Activated T-cell treated with anti-CD3 and anti-CD28 coated beads, Interleukin-2, amount 50 U/mL, for 1 hour (primary cell): ENCODE data around the gene SCUBE1.

ENCODE experiments used
- DNase-seq: peaks from one replicate; pipeline ENCODE4 v3.0.0-alpha.2; 2020

Gene SCUBE1

GRCh38 chr22:43187171-43188099 is 155.7 kb downstream of the SCUBE1 start:
- DNase-seq = peak; percentile 97

DNA sequence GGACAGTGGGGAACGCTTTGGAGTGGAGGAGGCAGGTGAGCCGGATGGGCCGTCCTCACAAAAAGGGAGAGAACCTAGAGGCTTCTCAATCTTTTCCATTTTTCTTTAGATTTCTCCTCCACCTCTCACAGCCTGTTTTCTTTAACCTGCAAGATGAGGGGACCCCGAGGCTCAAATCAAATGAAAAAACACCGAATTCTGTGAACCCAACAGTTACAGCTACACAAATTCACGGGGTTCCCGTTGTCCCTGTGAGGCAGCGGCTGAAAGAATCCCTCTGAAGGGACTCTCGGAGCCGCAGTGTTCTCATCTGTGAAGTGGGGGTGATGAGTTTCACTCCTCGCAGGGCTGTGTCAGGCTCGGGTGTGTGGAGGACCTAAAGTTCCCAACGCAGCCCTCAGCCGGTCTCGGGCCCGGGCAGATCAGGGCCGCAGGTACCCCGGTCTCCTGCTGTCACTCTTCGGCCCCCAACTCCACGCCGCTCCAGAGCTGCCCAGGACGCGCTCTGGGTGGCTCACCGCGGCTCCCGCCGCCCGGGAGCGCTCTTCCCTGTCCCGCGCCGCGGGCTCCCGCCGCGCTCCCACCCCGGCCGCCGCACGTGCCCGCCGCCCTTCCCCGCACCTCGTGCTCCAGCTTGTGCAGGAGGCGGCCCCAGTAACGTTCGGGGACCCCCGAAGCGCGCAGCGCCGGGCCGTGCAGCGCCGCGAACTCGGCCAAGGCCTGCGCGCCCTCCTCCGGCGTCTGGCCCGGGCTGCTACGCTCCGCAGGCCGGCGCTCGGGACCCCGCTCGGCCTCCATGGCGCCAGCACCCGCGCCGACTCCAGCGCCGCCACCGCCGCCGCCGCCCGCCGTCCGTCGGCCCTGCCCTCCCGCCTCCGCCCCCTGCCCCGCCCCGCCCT is 156.7 kb downstream of the SCUBE1 start, which contains the start of gene TTLL12:
Gene TTLL12 (minus strand): TSS at position 863 of the 899 bp plus-strand sequence. CDS start 65 bp downstream, at position 798.
- DNase-seq = peak; percentile 73

- no peak for DNase-seq
These were observed 157.3 kb downstream of the SCUBE1 start for GRCh38 chr22:43185860-43186261.

DNA sequence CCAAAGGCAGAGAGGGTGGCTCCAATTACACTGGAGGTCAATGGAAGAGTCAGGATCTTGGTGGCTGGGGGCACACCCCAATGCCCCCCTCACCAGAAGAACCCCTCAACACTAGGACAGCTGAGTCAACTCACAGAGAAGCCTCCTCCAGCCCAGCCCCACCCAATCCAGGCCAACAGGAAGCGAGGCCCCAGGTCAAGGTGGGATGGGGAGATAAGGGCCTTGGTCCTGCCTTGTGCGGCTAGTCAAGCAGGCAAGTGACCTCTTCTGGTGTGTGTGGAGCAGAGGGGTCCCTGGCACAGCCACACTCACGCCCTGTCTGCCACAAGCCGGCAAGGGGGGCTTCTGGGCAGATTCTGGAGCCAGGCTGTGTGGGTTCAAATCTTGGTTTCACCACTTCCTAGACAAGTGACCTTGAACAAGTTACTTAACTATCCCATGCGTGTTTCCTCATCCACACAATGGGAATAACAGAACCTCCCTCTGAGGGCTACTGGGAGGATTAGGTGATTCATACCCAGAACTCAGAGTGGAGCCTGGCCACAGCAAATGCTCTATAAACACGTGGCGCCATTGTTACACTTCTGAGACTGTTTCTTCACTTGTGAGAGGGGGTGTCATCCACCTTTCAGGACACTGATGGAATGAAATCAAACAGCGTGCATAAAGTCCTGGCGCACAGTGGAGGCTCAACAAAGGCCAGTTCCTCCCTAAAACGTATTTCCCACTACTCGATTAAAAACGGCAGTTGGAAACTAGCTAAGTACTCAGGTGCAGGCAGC is 159.5 kb downstream of the SCUBE1 start:
- DNase-seq = no peak

DNA sequence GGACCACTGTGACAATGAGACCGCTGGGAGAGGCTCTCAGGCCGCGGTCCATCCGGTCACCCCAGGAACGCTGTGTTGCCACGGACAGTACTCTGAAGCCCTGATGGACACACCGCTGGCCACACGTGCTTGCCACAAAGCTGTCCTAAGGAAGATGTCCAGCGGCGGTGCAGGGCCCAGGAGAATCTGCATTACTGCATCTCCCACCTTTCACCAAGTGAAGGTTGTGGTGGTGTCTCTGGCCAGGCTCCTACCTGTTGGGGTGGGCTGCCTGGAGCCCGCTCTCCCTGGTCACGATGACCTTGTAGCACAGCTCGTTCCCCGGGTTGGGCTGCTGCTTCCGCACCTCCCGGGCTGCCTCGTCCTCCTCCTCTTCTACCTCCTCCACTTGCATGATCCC is 160.4 kb downstream of the SCUBE1 start:
- DNase-seq = no peak

DNA sequence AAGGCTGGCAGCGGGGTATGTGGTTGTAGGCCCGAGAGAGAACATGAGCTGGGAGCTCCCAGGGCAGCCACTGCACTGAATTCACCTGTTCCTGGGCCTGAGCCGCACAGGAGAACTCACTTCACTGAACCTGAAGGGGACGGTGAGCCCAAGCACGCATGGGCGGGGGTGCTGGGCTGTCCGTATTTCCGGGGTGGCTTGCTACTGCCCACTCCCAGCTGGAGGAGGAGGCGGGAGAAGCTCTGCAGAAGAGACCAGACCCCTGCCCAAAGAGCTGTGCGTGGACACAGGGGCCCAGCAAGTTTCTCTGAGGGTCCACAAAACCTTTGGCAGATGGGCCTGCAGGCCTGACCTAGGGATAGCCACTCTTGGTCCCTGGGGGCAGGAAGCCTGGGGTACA is 161.1 kb downstream of the SCUBE1 start:
- no peak for DNase-seq

DNA sequence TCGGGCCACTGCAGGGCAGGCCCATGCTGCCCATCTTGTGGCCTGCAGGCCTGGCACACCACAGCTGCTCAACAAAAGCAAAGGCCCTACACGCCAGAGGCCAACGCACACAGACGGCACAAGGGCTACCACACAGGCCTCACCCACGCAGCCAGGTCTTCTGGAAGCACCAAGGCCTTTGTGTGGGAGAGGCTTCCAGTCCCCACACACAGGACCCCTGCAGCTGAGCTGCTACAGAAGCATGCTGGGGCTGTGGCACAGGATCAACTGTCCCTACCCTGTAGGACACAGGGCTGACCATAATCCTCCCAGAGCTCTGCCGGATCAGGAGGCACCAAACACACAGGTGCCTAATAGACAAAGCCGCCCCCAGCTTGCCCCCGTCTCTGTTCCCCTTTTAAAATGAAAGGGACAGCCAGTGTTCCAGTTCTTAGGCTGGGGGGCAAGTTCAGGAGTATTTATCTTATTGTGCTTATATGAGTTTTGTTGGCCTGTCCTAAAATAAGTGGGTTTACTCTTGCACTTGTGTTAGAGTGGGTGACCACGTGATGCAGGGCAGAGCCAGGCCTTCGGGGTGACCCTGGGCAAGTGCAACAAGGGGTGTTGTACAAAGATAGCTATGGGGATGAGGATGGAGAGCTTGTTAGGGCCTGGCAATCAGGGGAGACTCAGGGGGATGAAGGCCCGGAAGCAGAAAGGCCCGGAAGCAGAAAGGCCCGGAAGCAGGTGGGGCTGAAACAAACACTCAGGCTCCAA is 161.7 kb downstream of the SCUBE1 start:
- no peak for DNase-seq

- DNase-seq = no peak
These were observed 162.5 kb downstream of the SCUBE1 start for GRCh38 chr22:43180670-43181069.

DNA sequence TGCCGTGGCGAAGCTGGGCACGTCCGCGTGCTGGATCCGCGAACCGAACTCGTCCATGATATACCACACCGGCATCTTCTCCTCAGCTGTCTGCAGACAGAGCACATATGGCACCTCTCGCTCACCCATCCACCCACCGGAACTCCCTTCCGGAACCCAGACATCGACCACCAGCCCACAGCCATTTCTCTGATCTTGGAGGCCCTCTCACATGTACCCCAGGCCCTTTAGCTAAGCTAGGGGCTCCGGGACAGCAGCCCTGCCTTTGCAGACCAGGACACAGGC is 163.3 kb downstream of the SCUBE1 start:
- no peak for DNase-seq

GRCh38 chr22:43179146-43179910 is 163.8 kb downstream of the SCUBE1 start:
- no peak for DNase-seq

DNA sequence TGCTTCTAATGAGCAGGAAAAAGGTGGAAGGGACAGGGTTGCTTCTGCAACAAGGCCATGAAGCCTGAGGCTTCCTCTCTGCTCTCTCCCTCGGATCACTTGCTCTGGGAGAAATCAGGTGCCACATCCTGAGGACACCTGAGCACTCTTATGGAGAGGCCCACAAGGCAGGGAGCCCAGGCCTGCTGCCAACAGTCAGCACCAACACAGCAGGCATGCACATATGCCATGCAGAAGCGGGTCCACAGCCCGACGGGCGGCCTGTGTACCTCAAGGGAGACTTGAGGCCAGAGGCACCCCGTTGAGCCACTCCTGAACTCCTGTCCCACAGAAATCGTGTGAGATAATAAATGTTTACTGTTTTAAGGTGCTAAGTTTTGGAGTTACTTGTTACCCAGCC is 165.7 kb downstream of the SCUBE1 start:
- DNase-seq = no peak

DNA sequence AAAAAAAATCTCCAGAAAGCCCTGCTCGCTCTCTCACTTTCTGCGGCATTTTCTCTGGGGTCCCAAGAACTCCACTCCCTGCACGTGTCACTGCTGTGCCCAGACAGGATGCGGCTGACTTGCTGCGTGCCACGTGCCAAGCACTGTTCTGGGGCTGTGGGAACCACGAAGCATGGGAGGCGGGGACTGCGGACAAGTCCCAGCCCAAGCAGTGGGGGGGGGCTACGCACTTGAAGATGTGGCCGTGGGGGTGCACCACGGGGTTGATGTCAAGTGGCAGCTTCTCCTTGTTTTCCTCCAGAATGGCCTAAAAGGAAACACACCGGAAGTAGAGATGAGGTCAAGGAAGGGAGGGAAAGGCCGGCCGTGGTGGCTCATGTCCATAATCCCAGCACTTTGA is 167.1 kb downstream of the SCUBE1 start:
- DNase-seq = no peak

- no peak for DNase-seq
These were observed 168.1 kb downstream of the SCUBE1 start for GRCh38 chr22:43174941-43175531.

DNA sequence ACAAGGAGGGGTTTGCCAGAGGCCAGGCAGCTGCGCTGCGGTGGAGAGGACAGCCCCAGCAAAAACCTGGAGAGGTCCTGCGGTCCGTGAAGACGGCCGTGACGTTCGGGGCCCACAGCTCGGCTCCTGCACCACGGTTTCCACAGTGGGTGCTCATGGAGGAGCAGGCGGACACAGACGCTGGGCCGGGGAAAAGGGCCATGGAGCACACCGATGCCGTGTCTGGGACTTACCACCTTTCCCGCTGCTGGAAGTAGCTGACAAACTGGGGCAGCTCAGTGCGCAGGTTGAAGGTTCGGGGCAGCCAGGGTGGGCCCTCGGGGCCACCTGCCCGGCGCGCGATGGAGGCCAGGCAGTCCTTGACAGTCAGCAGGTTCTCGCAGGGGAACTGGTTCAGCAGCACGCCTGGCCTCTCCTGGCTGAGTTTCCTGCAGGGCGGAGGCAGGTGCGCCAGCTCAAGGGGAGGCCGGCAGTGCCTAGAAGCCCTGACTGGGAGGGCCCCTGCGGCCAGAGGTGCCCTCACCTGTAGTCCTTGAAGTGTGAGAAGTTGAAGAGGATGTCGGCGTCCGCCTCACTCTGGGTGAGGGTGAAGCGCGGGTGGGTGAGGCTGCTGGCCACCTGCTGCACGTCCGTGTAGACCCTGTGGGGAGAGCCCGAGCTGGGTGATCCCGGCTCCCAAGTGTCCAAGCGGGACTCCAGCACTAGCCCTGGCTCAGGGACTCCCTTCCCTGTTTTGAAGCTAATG is 169.0 kb downstream of the SCUBE1 start:
- no peak for DNase-seq

GRCh38 chr22:43173566-43173965 is 169.6 kb downstream of the SCUBE1 start:
- no peak for DNase-seq

- DNase-seq = no peak
These were observed 171.0 kb downstream of the SCUBE1 start for GRCh38 chr22:43172191-43172590.

DNA sequence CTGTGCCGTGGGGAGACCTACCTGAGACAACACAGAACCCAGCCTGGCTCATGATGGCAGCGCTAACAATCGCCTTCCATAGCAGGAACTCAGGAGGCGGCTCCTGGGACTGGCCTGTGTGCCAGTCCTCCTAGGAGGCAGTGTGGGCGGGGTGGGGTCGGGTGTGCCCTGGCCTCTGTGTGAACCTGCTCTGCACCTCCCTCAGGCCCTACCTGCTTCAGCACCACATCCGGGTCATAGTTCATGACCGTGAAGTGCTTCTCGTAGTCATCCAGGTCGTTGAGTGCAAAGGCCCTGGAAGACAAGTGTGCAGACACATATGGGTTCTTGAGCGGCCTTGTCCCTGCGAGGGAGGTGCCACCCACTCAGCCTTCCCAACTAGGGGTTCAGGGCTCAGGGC is 171.6 kb downstream of the SCUBE1 start:
- DNase-seq = no peak

- DNase-seq = no peak
These were observed 172.1 kb downstream of the SCUBE1 start for GRCh38 chr22:43171019-43171491.

GRCh38 chr22:43170131-43170480 is 173.1 kb downstream of the SCUBE1 start:
- DNase-seq = no peak
